Kidney (tissue), 14 donors: Measurements from ENCODE around the gene ILK. TPM values are rescaled to one million over a fixed set of nuclear protein-coding genes. Genes with fewer than 3 reads are reported as not detected.

Source experiments
- DNase-seq, 5 donors: peaks; one replicate each; pipeline ENCODE4 v3.0.0-alpha.2; 2013 to 2020
- FAIRE-seq: peaks from 2 replicates; lab custom pipeline; 2012; peaks lifted over from hg19 to GRCh38; lab: Jason Lieb, UNC
- H3K27ac ChIP-seq, 2 donors: one replicate each; pipeline ENCODE4 v1.7.0; 2013; ENCODE audit warnings: low read depth in 2 of 2, low read length in 2 of 2, inconsistent platforms in 1 of 2
- H3K27me3 ChIP-seq: one replicate; pipeline ENCODE4 v1.7.1; 2013; ENCODE audit warnings: low read length, inconsistent platforms; ENCODE audit not compliant: control insufficient read depth, insufficient read depth
- H3K36me3 ChIP-seq, 3 donors: one replicate each; pipeline versions ENCODE4 v1.7.0 to v1.7.1; 2013; ENCODE audit warnings: low read length in 3 of 3, control low read depth in 1 of 3, inconsistent platforms in 1 of 3; ENCODE audit not compliant: insufficient read depth in 3 of 3, control insufficient read depth in 2 of 3
- H3K4me1 ChIP-seq, 3 donors: one replicate each; pipeline versions ENCODE4 v1.7.0 to v1.7.1; 2013; ENCODE audit warnings: low read length in 3 of 3, inconsistent platforms in 1 of 3, low read depth in 1 of 3; ENCODE audit not compliant: control insufficient read depth in 2 of 3, insufficient read depth in 2 of 3
- H3K4me3 ChIP-seq, 3 donors: one replicate each; pipeline versions ENCODE4 v1.7.0 to v1.8.1; 2013; ENCODE audit warnings: low read length in 3 of 3, control low read depth in 1 of 3, inconsistent platforms in 1 of 3
- H3K9ac ChIP-seq, 3 donors: one replicate each; pipeline versions ENCODE4 v1.7.0 to v1.7.1; 2013; ENCODE audit warnings: low read length in 3 of 3, control low read depth in 1 of 3, inconsistent platforms in 1 of 3
- H3K9me3 ChIP-seq, 3 donors: one replicate each; pipeline versions ENCODE4 v1.7.0 to v1.7.1; 2013; ENCODE audit warnings: low read length in 3 of 3, control low read depth in 1 of 3, inconsistent platforms in 1 of 3; ENCODE audit not compliant: control insufficient read depth in 2 of 3, insufficient read depth in 1 of 3
- intact Hi-C: fragments of 100-400 bp; cut with DNase I; formaldehyde crosslinking; loops from one replicate; pipeline ENCODE4 v1.11.1; 2022
- polyA plus RNA-seq: library from polyadenylated mRNA; stranded (reverse); fragments of 350-450 nt; fragmentation: Illumina TruSeq; extraction: RNeasy Lipid Tissue Mini Kit (QIAGEN cat#74804); gene quantifications from one replicate; pipeline ENCODE4 v1.2.3, GENCODE V29; 2014; ENCODE audit warnings: low read depth, low replicate concordance; ENCODE audit not compliant: insufficient read depth
- total RNA-seq: library from RNA; stranded (reverse); fragmentation: NEBNext Ultra II Directional; extraction: Animal tissue kit (Norgen Biotek cat#: 25700); gene quantifications from one replicate; pipeline ENCODE4 v1.2.1, GENCODE V29; 2021
- TF ChIP-seq, protein P1 (sequence below): IDR thresholded peaks from 3 replicates; pipeline ENCODE4 v1.5.1; 2012; ENCODE audit warnings: mild to moderate bottlenecking, moderate library complexity, borderline replicate concordance; ENCODE audit not compliant: insufficient read depth; ENCODE audit errors: extremely low read depth
- donor health status: control.
- donor health status: control.
- donor health status: control.
- donor health status: control.
- donor health status: control.
- donor health status: DM: yes; HTN: yes; CAD: no.
- donor health status: Normal renal cell carcinoma (clear cell type).

Gene ILK
- total and polyA plus RNA-seq, 2 donors from 2014 or later: 149 to 170 TPM

DNA sequence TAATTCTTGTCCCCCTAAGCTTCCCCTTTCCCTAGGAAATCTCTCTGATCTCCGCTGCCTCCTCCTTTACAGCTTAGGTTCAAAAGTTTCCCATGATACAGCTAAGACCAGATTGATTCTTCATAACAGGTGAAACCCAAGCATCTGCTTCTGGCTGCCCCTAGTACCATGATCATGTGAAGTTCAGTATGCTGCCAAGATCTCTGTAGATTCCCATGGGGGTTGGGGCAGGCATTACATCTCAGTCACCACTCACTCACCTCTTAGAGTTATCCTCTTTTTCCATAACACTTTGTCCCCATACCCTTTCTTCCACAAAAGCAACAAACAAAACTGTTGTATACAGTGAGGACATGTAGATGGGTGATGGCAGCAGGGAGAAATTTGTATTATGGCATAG, 44.2 kb upstream of the ILK start:
- no peaks in the 10 kb centered on the region for H3K36me3 ChIP-seq
- H3K4me3 ChIP-seq: no peak overlapping the region
- intact Hi-C loops: no loop called here
- no peak overlapping the region for H3K27ac ChIP-seq
- no peaks in the 10 kb centered on the region for H3K9me3 ChIP-seq
- DNase-seq (no peak), FAIRE-seq (no peak)
- no peak overlapping the region for H3K9ac ChIP-seq
- H3K4me1 ChIP-seq: peaks cover 0 to 9% (median 8%) of the 10 kb centered on the region in 3 donors
- TF ChIP-seq, protein P1, sequence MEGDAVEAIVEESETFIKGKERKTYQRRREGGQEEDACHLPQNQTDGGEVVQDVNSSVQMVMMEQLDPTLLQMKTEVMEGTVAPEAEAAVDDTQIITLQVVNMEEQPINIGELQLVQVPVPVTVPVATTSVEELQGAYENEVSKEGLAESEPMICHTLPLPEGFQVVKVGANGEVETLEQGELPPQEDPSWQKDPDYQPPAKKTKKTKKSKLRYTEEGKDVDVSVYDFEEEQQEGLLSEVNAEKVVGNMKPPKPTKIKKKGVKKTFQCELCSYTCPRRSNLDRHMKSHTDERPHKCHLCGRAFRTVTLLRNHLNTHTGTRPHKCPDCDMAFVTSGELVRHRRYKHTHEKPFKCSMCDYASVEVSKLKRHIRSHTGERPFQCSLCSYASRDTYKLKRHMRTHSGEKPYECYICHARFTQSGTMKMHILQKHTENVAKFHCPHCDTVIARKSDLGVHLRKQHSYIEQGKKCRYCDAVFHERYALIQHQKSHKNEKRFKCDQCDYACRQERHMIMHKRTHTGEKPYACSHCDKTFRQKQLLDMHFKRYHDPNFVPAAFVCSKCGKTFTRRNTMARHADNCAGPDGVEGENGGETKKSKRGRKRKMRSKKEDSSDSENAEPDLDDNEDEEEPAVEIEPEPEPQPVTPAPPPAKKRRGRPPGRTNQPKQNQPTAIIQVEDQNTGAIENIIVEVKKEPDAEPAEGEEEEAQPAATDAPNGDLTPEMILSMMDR: no peak
- H3K27me3 ChIP-seq: no peaks in the 10 kb centered on the region

DNA sequence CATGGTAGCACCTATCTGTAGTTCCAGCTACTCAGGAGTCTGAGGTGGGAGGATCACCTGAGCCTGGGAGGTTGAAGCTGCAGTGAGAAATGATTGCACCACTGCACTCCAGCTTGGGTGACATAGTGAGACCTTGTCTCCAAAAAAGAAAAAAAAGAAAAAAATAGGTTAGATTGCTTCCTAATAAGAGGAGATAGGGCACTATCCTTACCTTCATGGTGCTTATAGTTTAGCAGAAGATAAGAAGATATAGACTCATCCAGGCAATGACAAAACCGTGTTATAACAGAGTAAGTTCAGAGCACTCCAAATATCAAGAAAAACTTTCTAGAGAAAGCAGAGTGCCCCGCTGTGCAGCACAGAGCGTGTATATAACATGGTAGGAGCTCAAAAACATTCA, 42.3 kb upstream of the ILK start:
- TF ChIP-seq, protein P1: no peak
- FAIRE-seq (no peak), DNase-seq (no peak)
- Histone ChIP-seq H3K4me1 (peaks cover 0 to 9% (median 8%) of the 10 kb centered on the region in 3 donors), H3K27ac (no peak overlapping the region), H3K9ac (no peak overlapping the region), H3K4me3 (no peak overlapping the region), H3K9me3 (no peaks in the 10 kb centered on the region), H3K27me3 (no peaks in the 10 kb centered on the region), H3K36me3 (no peaks in the 10 kb centered on the region)
- intact Hi-C loops: no loop called here

GRCh38 chr11:6563121-6563619, 40.4 kb upstream of the ILK start:
- DNase-seq (no peak), FAIRE-seq (no peak)
- Histone ChIP-seq H3K9ac (no peak overlapping the region), H3K27me3 (no peaks in the 10 kb centered on the region), H3K4me1 (peaks cover 0 to 2% (median 0%) of the 10 kb centered on the region in 3 donors), H3K36me3 (no peaks in the 10 kb centered on the region), H3K4me3 (no peak overlapping the region), H3K9me3 (no peaks in the 10 kb centered on the region), H3K27ac (no peak overlapping the region)
- intact Hi-C loops: no loop called here
- TF ChIP-seq, protein P1: no peak

DNA sequence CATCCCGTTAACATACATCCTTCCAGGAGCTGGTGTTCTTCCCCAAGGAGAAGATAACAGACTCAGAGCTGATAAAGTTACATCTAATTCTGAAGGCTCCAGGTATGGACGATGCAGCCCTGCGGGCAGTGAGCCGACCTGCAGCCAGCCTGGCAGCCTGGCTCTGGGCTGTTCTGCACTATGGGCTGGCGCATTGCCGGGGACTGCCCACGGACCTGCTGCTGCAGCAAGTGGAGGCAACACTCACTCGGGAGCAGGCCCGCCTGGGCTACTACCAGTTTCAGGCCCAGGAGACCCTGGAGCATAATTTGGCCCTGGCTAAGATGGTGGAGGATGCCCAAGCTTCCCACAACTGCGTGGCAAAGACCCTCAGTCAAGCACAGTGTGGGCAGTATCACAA, 39.9 kb upstream of the ILK start:
- no peaks in the 10 kb centered on the region for H3K27me3 ChIP-seq
- TF ChIP-seq, protein P1: no peak
- DNase-seq: no peak
- no peak overlapping the region for H3K27ac ChIP-seq
- no peak overlapping the region for H3K9ac ChIP-seq
- no peaks in the 10 kb centered on the region for H3K9me3 ChIP-seq
- H3K36me3 ChIP-seq: no peaks in the 10 kb centered on the region
- intact Hi-C loops: no loop called here
- FAIRE-seq: no peak
- no peak overlapping the region for H3K4me3 ChIP-seq
- H3K4me1 ChIP-seq: peaks cover 0 to 7% (median 0%) of the 10 kb centered on the region in 3 donors
